PFSK-1 (cell line): ENCODE measurements around the gene THRB.

Source experiments
- FOXP2 ChIP-seq: optimal IDR thresholded peaks from 2 replicates; pipeline ENCODE3; 2011; ENCODE audit warnings: borderline replicate concordance, control low read depth, inconsistent platforms; ENCODE audit not compliant: insufficient read depth; ENCODE audit errors: extremely low read length, extremely low read depth
- POLR2AphosphoS5 ChIP-seq: IDR thresholded peaks from 2 replicates; pipeline ENCODE4 v1.6.1; 2012; ENCODE audit warnings: low read depth, mild to moderate bottlenecking, control low read depth, low read length, moderate library complexity
- REST ChIP-seq, 2 experiments: IDR thresholded peaks; 2 replicates each; pipeline versions ENCODE4 v1.6.1 to v1.8.0; 2011 to 2012; ENCODE audit warnings: low read depth in 2 of 2, low read length in 2 of 2, control low read depth in 1 of 2, inconsistent platforms in 1 of 2, mild to moderate bottlenecking in 1 of 2, moderate library complexity in 1 of 2; ENCODE audit not compliant: insufficient read depth in 1 of 2
- SIN3A ChIP-seq: IDR thresholded peaks from 2 replicates; pipeline ENCODE4 v1.6.1; 2012; ENCODE audit warnings: mild to moderate bottlenecking, low read length, moderate library complexity, borderline replicate concordance; ENCODE audit not compliant: insufficient read depth
- TAF1 ChIP-seq: IDR thresholded peaks from 2 replicates; pipeline ENCODE4 v1.6.1; 2012; ENCODE audit warnings: low read length, control low read depth, borderline replicate concordance; ENCODE audit not compliant: insufficient read depth

- TF ChIP-seq REST (IDR thresholded peaks at IDR 0.05; ENCODE audit: insufficient read depth in 1 of 2, low read depth in 2 of 2, low read length in 2 of 2) (no peak), POLR2AphosphoS5 (no peak), SIN3A (no peak), FOXP2 (no peak), TAF1 (no peak)
Observed at GRCh38 chr3:24229468-24230221, 265.0 kb downstream of the THRB start.
